Measurements from ENCODE around the gene CD96. TPM values are rescaled to one million over a fixed set of nuclear protein-coding genes. Genes with fewer than 3 reads are reported as not detected.

Gene CD96
- total and polyA plus RNA-seq, 2 experiments from 2014 or later = 0.91 TPM; not detected in 1

DNA sequence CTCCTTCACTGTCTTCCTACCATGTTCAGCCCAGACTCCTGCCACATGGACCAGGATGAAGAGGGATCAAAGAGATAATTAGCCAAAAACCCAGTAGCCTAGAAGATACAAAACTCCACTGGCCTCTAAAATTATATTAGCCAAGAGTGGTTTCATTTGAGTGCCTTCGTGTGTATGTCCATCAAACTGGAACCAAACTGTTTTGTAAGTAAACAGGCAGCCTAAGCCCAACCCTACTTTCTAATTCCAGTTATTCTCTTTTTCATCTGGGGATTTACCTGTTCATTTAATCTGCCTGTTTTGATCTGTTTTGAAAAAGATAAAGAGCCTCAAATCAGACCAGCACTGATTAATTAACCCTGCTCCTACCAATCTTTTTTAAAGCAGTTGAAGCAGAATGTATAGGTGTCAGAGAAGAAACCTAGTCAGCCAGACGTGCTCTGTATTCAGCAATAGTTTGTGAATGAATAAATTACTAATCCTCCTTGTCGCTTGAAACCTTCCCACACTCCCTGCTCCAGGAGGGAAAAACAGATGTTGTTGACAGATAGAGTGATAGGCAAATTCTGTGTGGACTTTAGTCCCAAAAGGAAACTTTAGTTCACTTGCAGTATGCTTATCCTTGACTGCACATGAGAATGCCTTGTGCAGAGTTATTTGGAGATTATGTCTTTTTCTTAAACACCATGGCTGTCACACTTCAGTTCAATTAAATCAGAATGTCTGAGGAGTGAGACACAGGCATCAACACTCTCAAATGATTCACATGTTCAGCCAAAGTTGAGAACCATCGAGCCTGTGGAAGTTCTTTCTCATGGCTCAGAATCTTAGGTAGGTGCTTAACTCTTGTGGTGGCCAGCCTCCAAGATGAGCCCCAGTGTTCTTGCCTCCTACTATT lies 108.6 kb downstream of the CD96 start:
- Histone ChIP-seq H3K4me3 (no peak overlapping the region), H2AFZ (no peak overlapping the region), H3K27ac (ENCODE audit: low read depth) (no peak overlapping the region), H3K79me2 (replicated peaks; ENCODE audit: insufficient read depth) (no peaks in the 10 kb centered on the region), H3K4me1 (ENCODE audit: insufficient read depth) (peaks cover 18% of the 10 kb centered on the region), H3F3A (replicated peaks; ENCODE audit: low read depth) (no peaks in the 10 kb centered on the region), H3K36me3 (ENCODE audit: insufficient read depth) (no peaks in the 10 kb centered on the region), H3K27me3 (ENCODE audit: insufficient read depth) (no peaks in the 10 kb centered on the region), H3K9me2 (ENCODE audit: insufficient read depth) (0 out of 2 replicates have a peak, but pooled peaks cover 5% of the 10 kb centered on the region), H3K4me2 (no peak overlapping the region), H4K20me1 (replicated peaks; ENCODE audit: insufficient read depth) (no peaks in the 10 kb centered on the region)
- Mint-ChIP-seq H3K9me3 (no peaks in the 10 kb centered on the region), H3K36me3 (ENCODE audit: low read depth) (no peaks in the 10 kb centered on the region), H3K4me1 (peaks cover 20% of the 10 kb centered on the region), H3K27me3 (ENCODE audit: insufficient read depth, low read depth, poor library complexity) (peaks cover 2% of the 10 kb centered on the region), H3K27ac (no peak overlapping the region), H3K4me3 (no peak overlapping the region)
- DNase-seq (ENCODE audit: low spot score) (no peak), ATAC-seq (no peak)
- TF ChIP-seq, protein P1, sequence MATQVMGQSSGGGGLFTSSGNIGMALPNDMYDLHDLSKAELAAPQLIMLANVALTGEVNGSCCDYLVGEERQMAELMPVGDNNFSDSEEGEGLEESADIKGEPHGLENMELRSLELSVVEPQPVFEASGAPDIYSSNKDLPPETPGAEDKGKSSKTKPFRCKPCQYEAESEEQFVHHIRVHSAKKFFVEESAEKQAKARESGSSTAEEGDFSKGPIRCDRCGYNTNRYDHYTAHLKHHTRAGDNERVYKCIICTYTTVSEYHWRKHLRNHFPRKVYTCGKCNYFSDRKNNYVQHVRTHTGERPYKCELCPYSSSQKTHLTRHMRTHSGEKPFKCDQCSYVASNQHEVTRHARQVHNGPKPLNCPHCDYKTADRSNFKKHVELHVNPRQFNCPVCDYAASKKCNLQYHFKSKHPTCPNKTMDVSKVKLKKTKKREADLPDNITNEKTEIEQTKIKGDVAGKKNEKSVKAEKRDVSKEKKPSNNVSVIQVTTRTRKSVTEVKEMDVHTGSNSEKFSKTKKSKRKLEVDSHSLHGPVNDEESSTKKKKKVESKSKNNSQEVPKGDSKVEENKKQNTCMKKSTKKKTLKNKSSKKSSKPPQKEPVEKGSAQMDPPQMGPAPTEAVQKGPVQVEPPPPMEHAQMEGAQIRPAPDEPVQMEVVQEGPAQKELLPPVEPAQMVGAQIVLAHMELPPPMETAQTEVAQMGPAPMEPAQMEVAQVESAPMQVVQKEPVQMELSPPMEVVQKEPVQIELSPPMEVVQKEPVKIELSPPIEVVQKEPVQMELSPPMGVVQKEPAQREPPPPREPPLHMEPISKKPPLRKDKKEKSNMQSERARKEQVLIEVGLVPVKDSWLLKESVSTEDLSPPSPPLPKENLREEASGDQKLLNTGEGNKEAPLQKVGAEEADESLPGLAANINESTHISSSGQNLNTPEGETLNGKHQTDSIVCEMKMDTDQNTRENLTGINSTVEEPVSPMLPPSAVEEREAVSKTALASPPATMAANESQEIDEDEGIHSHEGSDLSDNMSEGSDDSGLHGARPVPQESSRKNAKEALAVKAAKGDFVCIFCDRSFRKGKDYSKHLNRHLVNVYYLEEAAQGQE (IDR thresholded peaks at IDR 0.05; ENCODE audit: unreplicated experiment) = no peak
- TF ChIP-seq, protein P2, sequence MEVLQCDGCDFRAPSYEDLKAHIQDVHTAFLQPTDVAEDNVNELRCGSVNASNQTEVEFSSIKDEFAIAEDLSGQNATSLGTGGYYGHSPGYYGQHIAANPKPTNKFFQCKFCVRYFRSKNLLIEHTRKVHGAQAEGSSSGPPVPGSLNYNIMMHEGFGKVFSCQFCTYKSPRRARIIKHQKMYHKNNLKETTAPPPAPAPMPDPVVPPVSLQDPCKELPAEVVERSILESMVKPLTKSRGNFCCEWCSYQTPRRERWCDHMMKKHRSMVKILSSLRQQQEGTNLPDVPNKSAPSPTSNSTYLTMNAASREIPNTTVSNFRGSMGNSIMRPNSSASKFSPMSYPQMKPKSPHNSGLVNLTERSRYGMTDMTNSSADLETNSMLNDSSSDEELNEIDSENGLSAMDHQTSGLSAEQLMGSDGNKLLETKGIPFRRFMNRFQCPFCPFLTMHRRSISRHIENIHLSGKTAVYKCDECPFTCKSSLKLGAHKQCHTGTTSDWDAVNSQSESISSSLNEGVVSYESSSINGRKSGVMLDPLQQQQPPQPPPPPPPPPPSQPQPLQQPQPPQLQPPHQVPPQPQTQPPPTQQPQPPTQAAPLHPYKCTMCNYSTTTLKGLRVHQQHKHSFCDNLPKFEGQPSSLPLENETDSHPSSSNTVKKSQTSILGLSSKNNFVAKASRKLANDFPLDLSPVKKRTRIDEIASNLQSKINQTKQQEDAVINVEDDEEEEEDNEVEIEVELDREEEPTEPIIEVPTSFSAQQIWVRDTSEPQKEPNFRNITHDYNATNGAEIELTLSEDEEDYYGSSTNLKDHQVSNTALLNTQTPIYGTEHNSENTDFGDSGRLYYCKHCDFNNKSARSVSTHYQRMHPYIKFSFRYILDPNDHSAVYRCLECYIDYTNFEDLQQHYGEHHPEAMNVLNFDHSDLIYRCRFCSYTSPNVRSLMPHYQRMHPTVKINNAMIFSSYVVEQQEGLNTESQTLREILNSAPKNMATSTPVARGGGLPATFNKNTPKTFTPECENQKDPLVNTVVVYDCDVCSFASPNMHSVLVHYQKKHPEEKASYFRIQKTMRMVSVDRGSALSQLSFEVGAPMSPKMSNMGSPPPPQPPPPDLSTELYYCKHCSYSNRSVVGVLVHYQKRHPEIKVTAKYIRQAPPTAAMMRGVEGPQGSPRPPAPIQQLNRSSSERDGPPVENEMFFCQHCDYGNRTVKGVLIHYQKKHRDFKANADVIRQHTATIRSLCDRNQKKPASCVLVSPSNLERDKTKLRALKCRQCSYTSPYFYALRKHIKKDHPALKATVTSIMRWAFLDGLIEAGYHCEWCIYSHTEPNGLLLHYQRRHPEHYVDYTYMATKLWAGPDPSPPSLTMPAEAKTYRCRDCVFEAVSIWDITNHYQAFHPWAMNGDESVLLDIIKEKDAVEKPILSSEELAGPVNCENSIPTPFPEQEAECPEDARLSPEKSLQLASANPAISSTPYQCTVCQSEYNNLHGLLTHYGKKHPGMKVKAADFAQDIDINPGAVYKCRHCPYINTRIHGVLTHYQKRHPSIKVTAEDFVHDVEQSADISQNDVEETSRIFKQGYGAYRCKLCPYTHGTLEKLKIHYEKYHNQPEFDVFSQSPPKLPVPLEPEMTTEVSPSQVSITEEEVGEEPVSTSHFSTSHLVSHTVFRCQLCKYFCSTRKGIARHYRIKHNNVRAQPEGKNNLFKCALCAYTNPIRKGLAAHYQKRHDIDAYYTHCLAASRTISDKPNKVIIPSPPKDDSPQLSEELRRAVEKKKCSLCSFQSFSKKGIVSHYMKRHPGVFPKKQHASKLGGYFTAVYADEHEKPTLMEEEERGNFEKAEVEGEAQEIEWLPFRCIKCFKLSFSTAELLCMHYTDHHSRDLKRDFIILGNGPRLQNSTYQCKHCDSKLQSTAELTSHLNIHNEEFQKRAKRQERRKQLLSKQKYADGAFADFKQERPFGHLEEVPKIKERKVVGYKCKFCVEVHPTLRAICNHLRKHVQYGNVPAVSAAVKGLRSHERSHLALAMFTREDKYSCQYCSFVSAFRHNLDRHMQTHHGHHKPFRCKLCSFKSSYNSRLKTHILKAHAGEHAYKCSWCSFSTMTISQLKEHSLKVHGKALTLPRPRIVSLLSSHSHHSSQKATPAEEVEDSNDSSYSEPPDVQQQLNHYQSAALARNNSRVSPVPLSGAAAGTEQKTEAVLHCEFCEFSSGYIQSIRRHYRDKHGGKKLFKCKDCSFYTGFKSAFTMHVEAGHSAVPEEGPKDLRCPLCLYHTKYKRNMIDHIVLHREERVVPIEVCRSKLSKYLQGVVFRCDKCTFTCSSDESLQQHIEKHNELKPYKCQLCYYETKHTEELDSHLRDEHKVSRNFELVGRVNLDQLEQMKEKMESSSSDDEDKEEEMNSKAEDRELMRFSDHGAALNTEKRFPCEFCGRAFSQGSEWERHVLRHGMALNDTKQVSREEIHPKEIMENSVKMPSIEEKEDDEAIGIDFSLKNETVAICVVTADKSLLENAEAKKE (CRISPR knock-in tag; IDR thresholded peaks at IDR 0.05) = no peak
- no peak for TF ChIP-seq EZH2 (IDR thresholded peaks at IDR 0.05; ENCODE audit: low read depth, unreplicated experiment)

All from GM23338 (cell line).